Karpas-422 (cell line): ENCODE results near the gene SV2C. TPM values are rescaled to one million over a fixed set of nuclear protein-coding genes. Genes with fewer than 3 reads are reported as not detected.
A peak's percentile ranks its signal among the peaks of the same experiment; 100 is the strongest.

Experiments used
- DNase-seq: peaks from one replicate; pipeline ENCODE4 v3.0.0-alpha.2; 2015
- H2AFZ ChIP-seq: fragments of 200-600 bp; sonication (generic); 2 replicates; pipeline ENCODE4 v1.6.1; 2014; ENCODE audit warnings: antibody characterized with exemption, low read length, mixed read lengths
- H3K27ac ChIP-seq: fragments of 200-600 bp; sonication (generic); 2 replicates; pipeline ENCODE4 v1.5.1; 2014; ENCODE audit warnings: mild to moderate bottlenecking, low read length, moderate library complexity
- H3K27me3 ChIP-seq: fragments of 200-600 bp; sonication (generic); 2 replicates; pipeline ENCODE4 v1.6.1; 2014; ENCODE audit warnings: low read length, mixed read lengths
- H3K36me3 ChIP-seq: fragments of 200-600 bp; sonication (generic); 2 replicates; pipeline ENCODE4 v1.6.1; 2014; ENCODE audit warnings: low read length, mixed read lengths; ENCODE audit not compliant: insufficient read depth
- H3K4me1 ChIP-seq: fragments of 200-600 bp; sonication (generic); 2 replicates; pipeline ENCODE4 v1.6.1; 2014; ENCODE audit warnings: mild to moderate bottlenecking, low read length, mixed read lengths
- H3K4me2 ChIP-seq: fragments of 200-600 bp; sonication (generic); 2 replicates; pipeline ENCODE4 v1.6.1; 2014; ENCODE audit warnings: low read length, low read depth, mild to moderate bottlenecking; ENCODE audit not compliant: poor library complexity, severe bottlenecking
- H3K4me3 ChIP-seq: fragments of 200-600 bp; sonication (generic); 2 replicates; pipeline ENCODE4 v1.5.1; 2014; ENCODE audit warnings: mild to moderate bottlenecking, antibody characterized with exemption, low read length, mixed read lengths
- H3K79me2 ChIP-seq: fragments of 200-600 bp; sonication (generic); 2 replicates; pipeline ENCODE4 v1.6.1; 2014; ENCODE audit warnings: mild to moderate bottlenecking, low read length, mixed read lengths
- H3K9ac ChIP-seq: fragments of 200-600 bp; sonication (generic); 2 replicates; pipeline ENCODE4 v1.6.0; 2014; ENCODE audit warnings: low read length
- H3K9me2 ChIP-seq: fragments of 200-600 bp; sonication (generic), shearing (Covaris generic); replicated peaks from 2 replicates; pipeline ENCODE4 v1.6.0; 2014; ENCODE audit warnings: mild to moderate bottlenecking, low read length, moderate library complexity; ENCODE audit not compliant: insufficient read depth
- H3K9me3 ChIP-seq: fragments of 300-700, 200-600 bp; sonication (generic); 2 replicates; pipeline ENCODE4 v1.6.1; 2014; ENCODE audit warnings: low read length, mixed read lengths
- H4K20me1 ChIP-seq: fragments of 200-600 bp; sonication (generic); 2 replicates; pipeline ENCODE4 v1.6.1; 2014; ENCODE audit warnings: mild to moderate bottlenecking, antibody characterized with exemption, low read length, low read depth; ENCODE audit not compliant: insufficient read depth
- total RNA-seq: library from RNA; depleted of rRNA; stranded (reverse); fragments of >200 nt; shearing (Covaris generic); gene quantifications from 2 replicates; pipeline ENCODE4 v1.2.3, GENCODE V29; 2014; ENCODE audit warnings: low replicate concordance

SV2C gene
- total RNA-seq, 1 experiment from 2014 or later, result not detected

GRCh38 chr5:76249621-76250020 is 166.4 kb downstream of the SV2C start:
- H3K27me3 ChIP-seq, result no peaks in the 10 kb centered on the region
- no peak overlapping the region for H3K4me3 ChIP-seq
- no peak overlapping the region for H3K27ac ChIP-seq
- no peak overlapping the region for H3K4me2 ChIP-seq
- DNase-seq, result no peak
- H3K79me2 ChIP-seq, result no peaks in the 10 kb centered on the region
- H3K9me3 ChIP-seq, result no peaks in the 10 kb centered on the region
- no peaks in the 10 kb centered on the region for H3K9me2 ChIP-seq
- no peaks in the 10 kb centered on the region for H4K20me1 ChIP-seq
- H3K36me3 ChIP-seq, result no peaks in the 10 kb centered on the region
- no peaks in the 10 kb centered on the region for H3K4me1 ChIP-seq
- no peak overlapping the region for H2AFZ ChIP-seq
- H3K9ac ChIP-seq, result no peak overlapping the region

GRCh38 chr5:76250463-76250862 is 167.3 kb downstream of the SV2C start:
- Histone ChIP-seq H2AFZ (no peak overlapping the region), H4K20me1 (no peaks in the 10 kb centered on the region), H3K4me2 (no peak overlapping the region), H3K9ac (no peak overlapping the region), H3K4me1 (no peaks in the 10 kb centered on the region), H3K9me3 (no peaks in the 10 kb centered on the region), H3K79me2 (no peaks in the 10 kb centered on the region), H3K27ac (no peak overlapping the region), H3K36me3 (no peaks in the 10 kb centered on the region), H3K4me3 (no peak overlapping the region), H3K9me2 (no peaks in the 10 kb centered on the region), H3K27me3 (no peaks in the 10 kb centered on the region)
- DNase-seq, result no peak

- no peak for DNase-seq
- no peaks in the 10 kb centered on the region for H3K27me3 ChIP-seq
- no peak overlapping the region for H3K4me3 ChIP-seq
- H3K4me1 ChIP-seq, result no peaks in the 10 kb centered on the region
- no peaks in the 10 kb centered on the region for H3K9me2 ChIP-seq
- no peak overlapping the region for H3K9ac ChIP-seq
- no peaks in the 10 kb centered on the region for H3K36me3 ChIP-seq
- H3K4me2 ChIP-seq, result no peak overlapping the region
- H3K9me3 ChIP-seq, result no peaks in the 10 kb centered on the region
- no peak overlapping the region for H3K27ac ChIP-seq
- H3K79me2 ChIP-seq, result no peaks in the 10 kb centered on the region
- H4K20me1 ChIP-seq, result no peaks in the 10 kb centered on the region
- no peak overlapping the region for H2AFZ ChIP-seq
These were observed 168.5 kb downstream of the SV2C start for GRCh38 chr5:76251656-76252055.

- Histone ChIP-seq H3K27me3 (no peaks in the 10 kb centered on the region), H3K4me2 (no peak overlapping the region), H4K20me1 (no peaks in the 10 kb centered on the region), H2AFZ (no peak overlapping the region), H3K4me3 (no peak overlapping the region), H3K9me2 (no peaks in the 10 kb centered on the region), H3K27ac (no peak overlapping the region), H3K9me3 (no peaks in the 10 kb centered on the region), H3K36me3 (no peaks in the 10 kb centered on the region), H3K79me2 (no peaks in the 10 kb centered on the region), H3K9ac (no peak overlapping the region), H3K4me1 (no peaks in the 10 kb centered on the region)
- DNase-seq, result no peak
These were observed 169.3 kb downstream of the SV2C start for GRCh38 chr5:76252437-76252836.

GRCh38 chr5:76256116-76256889 is 173.1 kb downstream of the SV2C start:
- Histone ChIP-seq H3K4me1 (no peaks in the 10 kb centered on the region), H3K9me2 (no peaks in the 10 kb centered on the region), H3K4me2 (no peak overlapping the region), H3K4me3 (no peak overlapping the region), H3K9ac (no peak overlapping the region), H4K20me1 (no peaks in the 10 kb centered on the region), H3K27me3 (no peaks in the 10 kb centered on the region), H2AFZ (no peak overlapping the region), H3K36me3 (no peaks in the 10 kb centered on the region), H3K79me2 (no peaks in the 10 kb centered on the region), H3K27ac (no peak overlapping the region), H3K9me3 (no peaks in the 10 kb centered on the region)
- DNase-seq, result peak; percentile 76

- no peak overlapping the region for H3K4me2 ChIP-seq
- no peaks in the 10 kb centered on the region for H3K4me1 ChIP-seq
- H3K27ac ChIP-seq, result no peak overlapping the region
- H3K27me3 ChIP-seq, result no peaks in the 10 kb centered on the region
- no peaks in the 10 kb centered on the region for H3K79me2 ChIP-seq
- no peak overlapping the region for H2AFZ ChIP-seq
- H4K20me1 ChIP-seq, result no peaks in the 10 kb centered on the region
- H3K4me3 ChIP-seq, result no peak overlapping the region
- H3K36me3 ChIP-seq, result no peaks in the 10 kb centered on the region
- no peaks in the 10 kb centered on the region for H3K9me2 ChIP-seq
- H3K9ac ChIP-seq, result no peak overlapping the region
- H3K9me3 ChIP-seq, result no peaks in the 10 kb centered on the region
- no peak for DNase-seq
These were observed 174.1 kb downstream of the SV2C start for GRCh38 chr5:76257225-76257833.

GRCh38 chr5:76257897-76258296 is 174.7 kb downstream of the SV2C start:
- H3K9me2 ChIP-seq, result no peaks in the 10 kb centered on the region
- H3K9ac ChIP-seq, result no peak overlapping the region
- H4K20me1 ChIP-seq, result no peaks in the 10 kb centered on the region
- no peak overlapping the region for H2AFZ ChIP-seq
- no peaks in the 10 kb centered on the region for H3K9me3 ChIP-seq
- no peak overlapping the region for H3K27ac ChIP-seq
- H3K4me2 ChIP-seq, result no peak overlapping the region
- no peak for DNase-seq
- no peaks in the 10 kb centered on the region for H3K36me3 ChIP-seq
- H3K4me3 ChIP-seq, result no peak overlapping the region
- H3K4me1 ChIP-seq, result no peaks in the 10 kb centered on the region
- H3K27me3 ChIP-seq, result no peaks in the 10 kb centered on the region
- no peaks in the 10 kb centered on the region for H3K79me2 ChIP-seq

- no peaks in the 10 kb centered on the region for H3K27me3 ChIP-seq
- no peaks in the 10 kb centered on the region for H3K4me1 ChIP-seq
- no peaks in the 10 kb centered on the region for H3K9me2 ChIP-seq
- no peak overlapping the region for H3K9ac ChIP-seq
- H3K36me3 ChIP-seq, result no peaks in the 10 kb centered on the region
- no peaks in the 10 kb centered on the region for H3K9me3 ChIP-seq
- no peak overlapping the region for H2AFZ ChIP-seq
- no peak overlapping the region for H3K4me2 ChIP-seq
- no peak overlapping the region for H3K4me3 ChIP-seq
- H3K79me2 ChIP-seq, result no peaks in the 10 kb centered on the region
- no peak overlapping the region for H3K27ac ChIP-seq
- no peaks in the 10 kb centered on the region for H4K20me1 ChIP-seq
- DNase-seq, result no peak
These were observed 181.5 kb downstream of the SV2C start for GRCh38 chr5:76264681-76265080.
